ENCODE data around the gene SPIB.

The SPIB gene

DNA sequence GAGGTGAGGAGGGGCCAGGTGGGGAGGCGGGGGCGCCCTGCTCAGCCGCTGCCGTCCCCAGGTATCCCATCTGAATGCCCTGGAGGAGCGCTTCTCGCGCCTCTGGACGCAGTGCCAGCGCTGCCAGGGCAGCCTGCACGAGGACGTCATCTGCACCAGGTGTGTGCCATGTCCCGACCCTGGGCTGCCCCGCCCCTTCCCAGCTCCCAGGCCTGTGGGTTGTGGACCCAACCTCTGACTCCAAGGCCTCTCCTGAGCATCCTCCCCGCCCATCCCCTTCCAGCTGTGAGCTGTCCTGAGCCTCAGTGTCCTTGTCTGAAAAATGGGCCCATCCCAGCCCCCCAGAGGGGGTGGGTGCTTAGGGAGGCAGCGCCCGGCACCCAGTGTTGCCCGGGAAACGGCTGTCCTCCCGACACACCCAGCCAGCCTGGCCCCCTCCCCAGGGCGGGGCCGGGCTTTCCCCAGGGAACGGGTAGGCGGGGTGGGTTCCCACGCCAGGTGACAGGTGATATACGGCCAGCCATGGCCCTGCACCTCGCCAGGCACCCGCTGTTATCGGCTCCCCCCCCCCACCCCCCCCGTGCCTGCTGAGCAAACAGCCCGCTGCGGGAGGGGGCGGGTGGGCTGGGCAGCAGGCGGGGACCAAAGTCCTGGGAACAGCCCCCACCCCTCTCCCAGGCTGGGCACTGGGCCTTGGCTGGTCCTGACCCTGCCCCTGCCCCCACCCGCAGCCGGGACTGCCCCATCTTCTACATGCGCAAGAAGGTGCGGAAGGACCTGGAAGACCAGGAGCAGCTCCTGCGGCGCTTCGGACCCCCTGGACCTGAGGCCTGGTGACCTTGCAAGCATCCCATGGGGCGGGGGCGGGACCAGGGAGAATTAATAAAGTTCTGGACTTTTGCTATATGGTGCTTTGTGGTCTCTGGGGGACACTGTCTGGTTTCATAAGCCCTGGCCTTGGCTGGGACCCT, 1.3 kb upstream of the SPIB start:
- DNase-seq: no peak

DNA sequence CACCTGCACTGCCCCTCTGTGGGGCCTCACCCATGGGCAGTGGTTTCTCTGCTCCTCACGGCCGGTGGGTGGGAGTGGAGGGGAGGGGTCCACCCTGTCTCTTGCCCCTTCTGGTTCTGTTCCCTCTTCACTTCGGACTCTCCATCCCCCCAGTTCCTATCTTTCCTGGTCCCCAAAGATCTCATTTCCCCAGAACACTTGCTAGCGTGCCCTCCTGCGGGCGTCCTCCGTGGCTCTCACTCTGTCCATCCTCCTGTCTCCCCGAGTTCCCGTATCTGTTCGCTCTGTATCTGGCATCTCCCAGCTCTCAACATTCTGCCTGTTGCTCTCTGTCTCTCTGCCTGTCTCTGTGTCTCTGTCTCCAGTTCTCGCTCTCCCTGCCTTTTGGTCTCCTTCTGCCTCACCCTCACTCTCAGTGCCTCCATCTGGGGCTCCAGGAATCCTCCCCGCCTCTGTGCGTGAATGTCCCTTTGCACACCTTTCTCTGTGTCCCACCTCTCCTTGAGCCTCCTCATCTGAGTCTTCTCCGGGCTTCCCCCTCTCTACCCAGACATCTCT, 363 bp downstream of the SPIB start:
- no peak for DNase-seq

DNA sequence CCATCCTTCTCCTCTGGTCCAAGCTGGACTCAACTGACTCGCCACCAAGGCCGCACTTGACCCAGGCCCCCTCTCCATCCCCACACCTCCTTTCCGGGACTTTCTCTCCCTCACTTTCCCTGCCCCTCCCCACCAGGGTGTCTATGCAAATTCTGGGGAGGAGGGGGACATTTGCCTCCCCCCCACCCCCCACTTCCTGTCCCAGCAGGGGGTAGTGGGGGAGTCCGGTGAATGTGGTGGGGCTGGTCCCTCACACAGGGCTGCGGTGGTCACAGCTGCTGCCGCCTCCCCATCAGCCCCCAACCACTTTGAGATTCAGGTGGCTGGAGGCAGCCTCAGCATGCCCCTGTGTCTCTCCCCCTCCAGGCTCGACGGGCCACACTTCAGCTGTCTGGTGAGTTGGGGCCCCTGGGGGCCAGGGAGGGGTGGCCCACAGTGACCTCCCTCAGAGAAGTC, 870 bp downstream of the SPIB start:
- DNase-seq: no peak

DNA sequence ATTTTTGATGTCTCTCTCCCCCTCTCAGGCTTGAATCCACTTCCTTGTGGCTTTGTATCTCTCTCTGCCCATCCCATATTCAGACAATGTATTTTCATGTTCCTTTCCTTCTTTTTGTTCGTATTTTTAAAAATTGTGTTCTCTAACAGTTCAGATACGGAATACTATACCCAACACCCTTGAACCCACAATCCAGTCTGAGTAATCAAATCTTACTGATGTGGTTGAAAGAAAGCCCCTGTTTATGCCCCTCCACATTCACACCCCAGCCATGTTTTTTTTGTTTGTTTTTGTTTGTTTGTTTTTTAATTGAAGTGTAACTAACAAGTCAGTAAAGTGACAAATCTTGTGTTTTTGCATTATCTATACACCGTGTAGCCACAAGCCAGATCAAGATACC, 1.4 kb downstream of the SPIB start:
- no peak for DNase-seq

DNA sequence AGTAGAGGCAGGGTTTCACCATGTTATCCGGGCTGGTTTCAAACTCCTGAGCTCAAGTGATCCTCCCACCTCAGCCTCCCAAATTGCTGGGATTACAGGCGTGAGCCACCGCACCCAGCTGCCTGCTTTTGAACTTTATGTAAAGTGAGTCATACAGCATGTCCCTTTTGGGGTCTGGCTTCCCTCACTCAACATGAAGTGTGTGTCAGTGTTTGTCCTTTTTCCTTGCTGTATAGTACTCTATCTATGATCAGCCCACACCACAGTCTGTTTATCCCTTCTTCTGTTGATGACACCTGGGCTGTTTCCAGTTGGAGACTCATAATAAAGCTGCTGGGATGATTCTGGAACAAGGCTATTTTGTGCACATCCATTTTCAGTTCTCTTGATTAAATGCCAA, 2.1 kb downstream of the SPIB start:
- DNase-seq: no peak

DNA sequence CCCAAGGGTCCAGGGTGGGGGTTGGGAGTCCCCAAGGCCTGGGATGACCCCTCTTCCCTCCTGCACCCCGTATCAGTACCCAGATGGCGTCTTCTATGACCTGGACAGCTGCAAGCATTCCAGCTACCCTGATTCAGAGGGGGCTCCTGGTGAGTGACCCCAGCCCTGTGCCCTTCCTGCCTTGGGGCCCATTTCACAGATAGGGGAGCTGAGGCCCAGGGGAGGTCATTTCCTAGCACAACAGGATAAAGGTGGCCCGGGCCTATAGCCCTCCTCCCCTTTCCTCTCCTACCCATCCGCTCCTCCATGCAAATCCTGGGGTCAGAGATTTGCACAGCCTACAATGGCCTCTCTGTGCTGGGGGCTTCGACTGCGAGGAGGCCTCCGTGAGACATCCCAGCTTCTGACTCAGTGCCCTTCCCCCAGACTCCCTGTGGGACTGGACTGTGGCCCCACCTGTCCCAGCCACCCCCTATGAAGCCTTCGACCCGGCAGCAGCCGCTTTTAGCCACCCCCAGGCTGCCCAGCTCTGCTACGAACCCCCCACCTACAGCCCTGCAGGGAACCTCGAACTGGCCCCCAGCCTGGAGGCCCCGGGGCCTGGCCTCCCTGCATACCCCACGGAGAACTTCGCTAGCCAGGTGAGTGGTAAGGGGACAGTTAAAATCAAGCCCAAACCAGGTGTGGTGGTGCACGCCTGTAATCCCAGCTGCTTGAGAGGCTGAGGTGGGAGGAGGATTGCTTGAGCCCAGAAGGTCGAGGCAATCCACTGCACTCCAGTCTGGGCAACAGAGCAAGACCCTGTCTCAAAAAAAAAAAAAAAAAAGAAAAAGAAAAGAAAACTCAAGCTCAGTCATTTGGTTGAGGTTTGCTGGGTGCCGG, 3.9 kb downstream of the SPIB start:
- no peak for DNase-seq

DNA sequence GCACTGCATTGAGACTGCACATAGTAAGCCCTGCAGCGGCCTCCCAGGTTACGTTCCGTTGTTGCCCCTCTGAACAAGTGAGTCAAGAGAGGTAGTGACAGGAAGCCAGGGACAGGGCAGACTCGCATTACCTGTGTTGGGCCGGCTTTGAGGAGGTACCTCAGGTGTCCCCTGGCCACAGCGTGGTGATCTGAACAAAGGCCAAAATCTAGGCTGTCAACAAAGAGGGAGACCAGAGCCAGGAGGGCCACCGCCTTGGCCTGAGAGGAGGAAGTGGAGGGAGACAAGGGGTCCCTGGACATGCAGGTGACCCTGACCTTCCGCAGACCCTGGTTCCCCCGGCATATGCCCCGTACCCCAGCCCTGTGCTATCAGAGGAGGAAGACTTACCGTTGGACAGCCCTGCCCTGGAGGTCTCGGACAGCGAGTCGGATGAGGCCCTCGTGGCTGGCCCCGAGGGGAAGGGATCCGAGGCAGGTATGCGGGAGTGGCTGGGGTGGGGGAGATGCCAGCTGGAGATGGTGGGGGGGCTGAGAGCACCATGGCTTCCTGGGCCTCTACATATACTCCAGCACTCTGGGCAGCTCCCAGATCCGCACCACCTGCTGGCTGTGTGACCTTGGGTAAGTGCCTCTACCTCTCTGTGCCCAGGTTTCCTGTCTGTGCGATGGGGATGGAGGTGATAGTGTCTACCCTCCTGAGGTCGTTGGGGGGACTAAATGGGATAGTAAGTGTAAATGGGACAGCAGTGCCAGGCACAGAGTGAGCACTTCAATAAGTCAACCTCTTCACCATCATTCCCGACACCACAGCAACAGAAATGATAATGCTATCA, 4.8 kb downstream of the SPIB start:
- no peak for DNase-seq

DNA sequence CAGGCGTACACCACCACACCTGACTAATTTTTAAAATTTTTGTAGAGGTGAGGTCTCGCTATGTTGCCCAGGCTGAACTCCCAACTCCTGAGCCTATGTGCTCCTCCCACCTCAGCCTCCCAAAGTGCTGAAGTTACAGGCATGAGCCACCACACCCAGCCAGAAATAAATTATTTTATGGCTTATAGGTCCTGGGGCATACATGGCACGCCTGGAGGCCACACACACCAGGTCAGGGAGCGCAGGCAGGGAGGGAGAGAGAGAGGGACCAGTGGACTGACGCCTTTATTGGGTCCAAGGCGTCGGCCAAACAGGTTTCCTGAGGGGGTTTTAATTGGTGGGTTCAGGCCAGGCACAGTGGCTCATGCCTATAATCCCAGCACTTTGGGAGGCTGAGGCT, 6.8 kb downstream of the SPIB start:
- no peak for DNase-seq

DNA sequence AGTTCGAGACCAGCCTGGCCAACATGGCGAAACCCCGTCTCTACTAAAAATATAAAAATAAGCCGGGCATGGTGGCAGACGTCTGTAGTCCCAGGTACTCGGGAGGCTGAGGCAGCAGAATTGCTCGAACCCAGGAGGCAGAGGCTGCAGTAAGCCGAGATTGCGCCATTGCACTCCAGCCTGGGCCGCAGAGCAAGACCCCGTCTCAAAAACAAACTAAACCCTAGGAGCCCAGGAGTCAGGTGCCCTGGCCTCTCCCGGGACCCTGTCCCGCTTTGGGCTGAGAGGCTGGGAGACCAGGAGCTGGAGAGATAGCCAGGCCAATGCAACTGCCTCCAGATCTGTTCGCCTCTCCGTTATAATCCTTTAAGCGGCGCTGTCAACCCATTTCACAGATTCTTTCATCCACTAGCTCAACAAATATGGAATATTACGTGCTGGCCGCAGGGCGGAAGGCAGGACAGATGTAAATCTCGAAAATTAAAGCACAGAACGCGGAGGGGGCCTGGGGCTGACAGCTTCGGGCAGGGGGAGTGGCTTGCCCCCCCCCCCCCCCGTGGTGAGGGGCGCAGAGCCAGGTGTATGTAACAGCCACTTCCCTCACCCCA, 8.7 kb downstream of the SPIB start:
- no peak for DNase-seq

DNA sequence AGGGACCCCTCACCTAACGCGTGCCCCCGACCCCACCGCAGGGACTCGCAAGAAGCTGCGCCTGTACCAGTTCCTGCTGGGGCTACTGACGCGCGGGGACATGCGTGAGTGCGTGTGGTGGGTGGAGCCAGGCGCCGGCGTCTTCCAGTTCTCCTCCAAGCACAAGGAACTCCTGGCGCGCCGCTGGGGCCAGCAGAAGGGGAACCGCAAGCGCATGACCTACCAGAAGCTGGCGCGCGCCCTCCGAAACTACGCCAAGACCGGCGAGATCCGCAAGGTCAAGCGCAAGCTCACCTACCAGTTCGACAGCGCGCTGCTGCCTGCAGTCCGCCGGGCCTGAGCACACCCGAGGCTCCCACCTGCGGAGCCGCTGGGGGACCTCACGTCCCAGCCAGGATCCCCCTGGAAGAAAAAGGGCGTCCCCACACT, 9.3 kb downstream of the SPIB start:
- peak in 55 of 56 donors; percentile 3 to 87 (median 61) for DNase-seq

DNA sequence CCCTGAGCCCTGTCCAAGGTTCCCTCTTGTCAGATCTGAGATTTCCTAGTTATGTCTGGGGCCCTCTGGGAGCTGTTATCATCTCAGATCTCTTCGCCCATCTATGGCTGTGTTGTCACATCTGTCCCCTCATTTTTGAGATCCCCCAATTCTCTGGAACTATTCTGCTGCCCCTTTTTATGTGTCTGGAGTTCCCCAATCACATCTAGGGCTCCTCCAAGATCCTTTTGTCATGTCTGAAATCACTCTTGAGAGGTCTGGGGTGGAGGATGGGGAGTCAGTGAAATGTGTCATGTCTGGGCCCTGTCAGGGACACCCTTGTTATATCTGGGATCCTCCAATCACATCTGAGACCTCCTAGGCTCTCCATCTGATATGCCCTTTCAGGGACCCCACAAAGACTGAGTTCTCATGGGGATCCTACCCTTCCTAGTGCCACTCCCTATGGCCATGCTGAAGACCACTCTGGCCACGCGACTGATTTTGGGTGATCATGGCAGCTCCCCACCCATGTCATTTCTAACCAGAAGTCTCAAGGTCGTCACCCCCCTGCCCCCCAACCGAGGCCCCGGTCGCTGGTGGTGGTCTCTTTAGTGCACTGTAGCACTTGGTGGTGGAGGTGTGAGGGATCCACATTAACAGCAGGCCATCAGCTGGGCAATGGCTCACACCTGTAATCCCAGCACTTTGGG, 10.2 kb downstream of the SPIB start:
- DNase-seq: no peak

DNA sequence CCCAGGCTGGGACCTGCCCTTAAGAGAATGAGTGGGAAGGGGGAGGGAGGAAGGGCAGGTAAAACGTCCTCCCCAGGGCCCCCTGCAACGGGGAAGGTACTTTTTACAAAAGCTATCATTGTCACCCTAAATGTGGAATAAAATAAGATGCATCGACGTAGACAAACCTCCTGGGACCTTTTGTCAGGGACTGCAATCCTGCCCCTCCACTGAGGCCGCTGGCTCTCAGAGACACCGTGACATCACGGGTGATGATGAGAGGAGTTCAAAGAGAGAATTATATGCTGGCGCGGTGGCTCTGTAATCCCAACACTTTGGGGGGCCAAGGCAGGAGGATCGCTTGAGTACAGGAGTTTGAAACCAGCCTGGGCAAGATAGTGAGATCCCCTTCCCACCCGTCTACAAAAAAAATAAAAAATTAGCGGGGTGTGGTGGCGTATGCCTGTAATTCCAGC, 12.2 kb downstream of the SPIB start:
- no peak for DNase-seq

DNA sequence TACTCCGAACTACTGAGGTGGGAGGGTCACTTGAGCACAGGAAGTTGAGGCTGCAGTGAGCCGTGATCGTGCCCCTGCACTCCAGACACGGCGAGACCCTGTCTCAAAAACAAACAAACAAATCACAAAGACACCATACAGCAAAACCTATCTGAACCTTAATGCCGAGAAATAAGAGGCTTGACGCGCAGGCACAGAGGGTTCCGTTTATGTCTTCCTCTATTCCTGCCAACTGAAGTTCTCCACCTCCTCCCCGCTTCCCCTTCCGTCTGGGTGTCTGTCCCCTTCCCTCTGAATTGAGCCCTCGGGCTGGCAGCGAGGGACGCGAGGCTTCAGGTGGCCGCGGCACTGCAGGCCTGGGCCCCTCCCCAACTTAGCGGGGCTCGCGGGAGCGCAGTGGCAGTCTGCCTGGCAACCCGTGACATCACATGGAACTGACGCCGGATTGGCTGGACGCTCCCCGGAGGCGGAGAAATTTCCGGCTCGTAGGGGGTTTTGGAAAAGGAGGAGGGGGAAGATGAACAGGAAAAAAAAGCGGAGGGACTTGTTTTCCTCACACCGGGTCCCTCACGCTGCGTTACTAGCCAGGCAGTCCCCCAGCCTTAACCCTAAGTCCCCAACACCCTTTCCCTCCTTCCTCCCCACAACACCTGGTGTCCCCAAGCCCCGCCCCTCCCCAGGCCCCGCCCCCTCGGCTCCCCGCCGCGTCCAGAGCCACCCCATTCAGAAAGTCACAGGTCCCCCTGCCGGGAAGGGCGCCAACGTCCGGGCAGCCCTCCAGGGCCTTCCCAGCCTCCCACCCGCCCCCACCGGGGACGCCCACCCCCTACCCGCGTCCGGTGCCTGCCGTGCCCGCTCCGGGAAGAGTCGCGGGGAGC, 12.8 kb downstream of the SPIB start:
- DNase-seq: peak in 55 of 56 donors; percentile 21 to 90 (median 66)

DNA sequence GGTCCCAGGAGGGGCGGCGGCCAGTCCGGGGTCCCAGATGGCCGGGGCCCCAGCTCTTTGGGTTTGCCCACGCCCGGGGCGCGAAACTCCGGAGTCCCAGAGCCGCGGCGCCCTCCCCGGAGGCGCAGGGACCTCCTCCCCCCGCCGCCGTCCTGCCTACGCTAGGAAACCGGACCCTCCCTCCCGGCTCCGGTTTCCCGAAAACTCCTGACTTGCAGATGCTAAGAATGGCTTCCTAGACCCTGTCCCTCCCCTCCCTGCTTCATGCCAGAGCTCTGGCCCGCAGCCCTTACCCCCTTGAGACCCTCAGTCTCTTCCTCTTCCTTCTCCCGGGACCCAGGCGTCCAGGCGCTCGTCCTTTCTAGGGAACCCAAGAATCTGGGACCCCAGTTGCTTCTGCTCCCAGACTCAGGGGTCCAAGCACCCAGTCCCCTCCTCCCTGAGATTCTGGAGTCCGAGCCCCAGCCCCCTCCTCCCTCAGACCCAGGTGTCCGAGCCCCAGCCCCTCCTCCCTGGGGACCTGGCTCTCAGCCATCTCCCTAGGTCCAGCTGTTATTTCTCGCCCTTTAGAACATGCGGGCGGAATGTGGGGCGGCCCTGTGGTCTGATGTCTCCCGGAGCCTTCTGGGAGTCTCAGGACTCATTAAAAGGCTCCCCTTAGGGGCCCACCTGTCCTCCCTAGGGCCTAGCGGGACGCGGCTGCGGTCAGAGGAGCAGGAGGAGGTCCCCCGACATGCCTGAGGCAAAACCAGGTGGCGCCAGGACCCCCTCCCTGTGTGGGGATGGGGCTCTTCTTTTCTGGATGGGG, 13.7 kb downstream of the SPIB start, which contains the start of gene MYBPC2:
Gene MYBPC2, plus strand, starts transcription at position 672 of the 808 bp plus-strand sequence. Its CDS starts 62 bp downstream, at position 734.
- no peak for DNase-seq

DNA sequence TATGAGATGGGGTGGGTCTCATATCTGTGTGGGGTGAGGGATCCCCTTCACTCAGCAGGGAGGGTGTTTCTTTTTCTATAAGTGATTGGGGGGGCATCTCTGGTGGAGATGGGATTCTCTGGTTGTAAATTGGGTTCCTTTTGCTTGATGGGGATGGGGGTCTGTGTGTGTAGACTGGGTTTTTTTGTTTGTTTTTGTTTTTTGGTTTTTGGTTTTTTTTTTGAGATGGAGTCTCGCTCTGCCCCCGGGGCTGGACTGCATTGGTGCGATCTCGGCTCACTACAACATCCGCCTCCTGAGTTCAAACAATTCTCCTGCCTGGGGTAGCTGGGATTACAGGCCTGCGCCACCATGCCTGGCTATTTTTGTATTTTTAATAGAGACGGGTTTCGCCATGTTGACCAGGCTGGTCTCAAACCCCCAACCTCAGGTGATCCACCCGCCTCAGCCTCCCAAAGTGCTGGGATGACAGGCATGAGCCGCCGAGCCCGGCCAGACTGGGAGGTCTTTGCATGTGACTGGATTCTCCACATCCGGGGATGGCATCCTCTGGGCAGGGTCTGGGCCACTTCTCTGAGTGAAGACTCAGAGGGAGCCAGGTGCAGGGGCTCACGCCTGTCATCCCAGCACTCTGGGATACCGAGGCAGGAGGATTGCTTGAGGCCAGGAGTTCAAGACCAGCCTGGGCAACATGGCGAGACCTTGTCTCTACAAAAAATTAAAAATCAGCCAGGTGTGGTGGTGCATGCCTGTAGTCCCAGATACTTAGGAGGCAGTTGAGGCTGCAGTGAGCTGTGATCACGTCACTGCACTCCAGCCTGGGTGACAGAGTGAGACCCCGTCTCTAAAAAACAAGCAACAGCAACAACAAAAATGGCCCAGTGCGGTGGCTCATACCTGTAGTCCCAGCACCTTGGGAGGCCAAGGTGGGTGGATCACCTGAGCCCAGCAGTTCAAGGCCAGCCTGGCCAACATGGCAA, 14.8 kb downstream of the SPIB start:
- DNase-seq: no peak

DNA sequence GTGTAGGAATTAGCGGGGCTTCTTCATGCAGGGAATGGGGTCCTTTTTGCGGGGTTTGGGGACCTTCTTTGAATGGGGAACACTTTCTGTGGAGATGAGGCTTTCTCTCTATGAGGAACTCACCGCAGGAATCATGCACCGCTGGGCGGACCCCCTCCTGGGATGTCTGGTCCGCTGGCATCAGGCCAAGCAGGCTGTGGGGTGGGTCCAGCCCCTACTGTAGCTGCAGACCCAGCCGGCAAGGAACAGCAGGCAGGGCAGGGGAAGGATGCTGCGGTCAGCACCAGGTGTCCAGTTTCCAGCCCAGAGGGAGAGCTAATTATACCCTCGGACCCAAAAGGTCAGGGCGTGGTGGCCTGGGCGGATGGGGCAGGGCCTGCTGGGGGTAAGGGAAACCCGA, 15.8 kb downstream of the SPIB start:
- no peak for DNase-seq
